NCI-H2029 (cell line): ENCODE measurements around the gene SORT1.
"Not testable (repeated sequence)": the region's sequence is repeated elsewhere in the genome, so short reads cannot be mapped to it uniquely, and the experiment has no call there.

ENCODE experiments used
- DNase-seq: peaks from one replicate; lab custom pipeline; 2025; lab: John Stamatoyannopoulos, UW

The SORT1 gene

DNA sequence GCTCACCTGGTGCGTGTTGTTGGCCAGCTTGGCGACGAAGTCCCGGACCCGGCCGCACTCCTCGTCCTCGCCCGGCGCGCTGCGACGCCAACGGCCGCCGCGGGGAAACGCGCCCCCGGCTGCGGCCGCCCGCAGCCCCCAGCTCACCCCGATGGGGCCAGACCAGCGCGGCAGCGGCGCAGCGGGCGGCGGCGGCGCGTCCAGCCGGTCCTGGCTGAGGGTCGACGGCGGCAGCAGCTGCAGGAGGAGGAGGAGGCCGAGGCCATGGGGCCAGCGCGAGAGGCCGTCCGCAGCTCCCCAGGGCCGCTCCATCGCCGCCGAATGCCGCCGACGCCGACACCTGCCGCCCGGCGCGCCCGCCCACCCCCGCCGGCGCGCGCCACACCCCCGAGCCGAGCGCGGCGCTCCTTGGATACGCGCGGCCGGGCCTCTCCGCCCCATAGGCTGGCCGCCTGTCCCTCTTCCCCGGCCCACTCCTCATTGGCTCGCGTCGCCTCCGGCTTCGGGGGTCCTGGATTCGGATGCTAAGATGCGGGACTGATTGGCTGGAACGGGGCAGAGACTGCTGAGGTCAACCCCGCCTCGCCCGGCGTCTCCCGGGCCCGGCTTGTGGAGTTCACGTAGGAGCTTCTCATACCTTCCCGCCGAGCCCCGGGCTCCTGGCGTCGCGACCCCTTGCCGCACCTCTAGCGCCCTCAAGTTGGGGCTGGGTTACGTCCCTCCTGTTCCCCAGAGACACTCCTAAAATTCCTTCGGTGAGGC lies at the start of gene SORT1:
SORT1 (minus strand) TSS at position 338 of the 762 bp plus-strand sequence; CDS start at position 312, 26 bp downstream.
- DNase-seq = peak; percentile 68

DNA sequence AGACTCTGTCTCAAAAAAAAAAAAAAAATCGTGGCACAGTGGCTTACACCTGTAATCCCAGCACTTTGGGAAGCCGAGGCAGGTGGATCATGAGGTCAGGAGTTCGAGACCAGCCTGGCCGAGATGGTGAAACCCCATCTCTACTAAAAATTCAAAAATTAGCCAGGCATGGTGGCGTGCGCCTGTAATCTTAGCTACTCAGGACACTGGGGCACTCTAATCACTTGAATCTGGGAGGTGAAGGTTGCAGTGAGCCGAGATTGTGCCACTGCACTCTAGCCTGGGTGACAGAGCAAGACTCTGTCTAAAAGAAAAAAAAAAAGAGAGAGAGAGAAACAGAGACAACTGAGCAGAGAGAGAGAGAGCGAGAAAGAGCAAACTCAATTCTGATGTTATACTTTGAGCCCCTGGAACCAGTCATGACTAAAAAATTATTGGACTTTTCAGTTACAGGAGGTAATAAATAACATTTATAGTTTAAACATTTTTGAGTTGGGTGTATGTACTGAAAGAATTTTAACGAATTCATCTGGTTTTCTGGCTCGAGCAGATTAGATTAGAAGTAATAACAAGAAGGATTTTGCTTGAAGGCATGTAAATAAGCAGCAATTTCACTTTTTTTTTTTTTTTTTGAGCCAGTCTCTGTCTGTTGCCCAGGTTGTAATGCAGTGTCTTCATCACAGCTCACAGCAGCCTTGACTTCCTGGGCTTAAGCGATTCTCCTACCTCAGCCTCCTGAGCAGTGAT lies 48.4 kb upstream of the SORT1 start:
- not testable (repeated sequence) for DNase-seq

DNA sequence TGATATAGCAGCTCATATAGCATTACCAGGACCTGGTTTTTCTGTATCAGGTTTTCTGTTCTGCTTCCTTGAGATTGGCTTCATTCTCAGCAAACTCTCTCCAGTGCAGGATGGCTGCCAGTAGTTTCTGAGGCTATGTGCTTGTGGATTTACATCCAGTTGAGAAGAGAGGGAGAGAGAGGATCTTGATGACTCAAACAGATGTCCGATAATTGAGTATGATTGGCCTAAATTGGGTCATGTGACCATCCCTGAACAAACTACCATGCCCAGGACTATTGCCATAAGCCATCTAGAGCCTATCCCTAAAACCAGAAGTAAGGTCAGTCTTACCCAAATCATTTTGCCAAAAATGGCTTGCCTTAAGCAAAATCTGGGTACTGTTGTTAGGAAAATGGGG lies 46.6 kb upstream of the SORT1 start:
- no peak for DNase-seq

DNA sequence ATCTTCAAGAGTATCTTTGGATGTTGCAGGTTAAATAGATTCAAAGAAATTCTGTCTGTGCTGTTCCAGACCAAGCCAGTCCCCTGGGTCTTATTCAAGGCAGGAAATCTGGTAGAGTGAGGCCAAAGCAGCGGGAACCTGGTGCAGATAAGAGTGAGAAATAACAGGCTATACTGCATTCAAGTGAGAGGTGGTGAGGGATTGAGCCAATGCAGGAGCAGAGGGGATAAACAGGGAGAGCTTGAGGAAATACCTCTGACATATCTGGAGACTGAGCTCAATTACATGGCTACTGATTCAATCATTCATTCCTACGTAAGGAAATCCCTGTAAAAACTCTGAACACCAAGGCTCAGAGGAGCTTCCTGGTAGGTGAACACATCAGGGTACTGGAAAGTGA lies 45.8 kb upstream of the SORT1 start:
- DNase-seq = no peak

DNA sequence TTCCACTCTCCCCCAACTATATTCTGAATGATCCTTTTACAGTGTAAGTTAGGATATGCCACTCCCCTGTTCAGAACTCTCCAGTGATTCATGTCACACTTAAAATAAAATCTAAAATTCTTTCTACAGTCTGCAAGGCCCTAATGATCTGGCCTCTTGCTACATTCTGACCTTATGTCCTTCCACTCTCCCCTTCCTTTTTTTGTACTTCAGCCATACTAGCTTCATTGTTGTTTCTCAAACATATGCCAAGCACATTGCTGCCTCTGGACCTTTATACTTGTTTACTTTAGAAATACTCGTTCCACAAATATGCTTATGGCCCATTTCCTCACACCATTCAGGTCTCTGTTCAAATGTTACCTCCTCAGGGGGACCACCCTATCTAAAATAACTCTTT lies 43.4 kb upstream of the SORT1 start:
- no peak for DNase-seq

DNA sequence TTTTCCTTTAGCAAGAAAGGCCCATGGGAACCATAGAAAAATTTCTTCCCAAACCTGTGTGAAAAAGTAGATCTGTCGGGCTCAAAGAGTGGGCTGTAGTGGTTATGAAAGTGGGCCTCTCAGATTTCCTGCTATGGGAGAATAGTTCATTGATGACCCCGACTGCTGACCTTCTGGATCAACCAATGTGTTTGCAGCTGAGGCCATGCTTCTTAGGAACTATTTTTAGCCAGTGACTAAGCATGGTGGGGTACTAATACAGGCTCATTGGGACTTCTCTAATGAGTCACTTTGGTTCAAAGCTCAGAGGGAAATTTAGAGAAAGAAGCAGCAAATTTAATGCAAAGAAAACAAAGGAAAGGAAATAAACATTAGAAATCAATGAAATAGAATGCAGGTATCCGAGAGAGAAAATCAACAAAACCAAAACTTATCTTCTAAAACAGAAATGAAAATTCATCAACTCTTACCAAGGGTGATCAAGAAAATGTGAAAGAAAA lies 41.1 kb upstream of the SORT1 start:
- DNase-seq = no peak

DNA sequence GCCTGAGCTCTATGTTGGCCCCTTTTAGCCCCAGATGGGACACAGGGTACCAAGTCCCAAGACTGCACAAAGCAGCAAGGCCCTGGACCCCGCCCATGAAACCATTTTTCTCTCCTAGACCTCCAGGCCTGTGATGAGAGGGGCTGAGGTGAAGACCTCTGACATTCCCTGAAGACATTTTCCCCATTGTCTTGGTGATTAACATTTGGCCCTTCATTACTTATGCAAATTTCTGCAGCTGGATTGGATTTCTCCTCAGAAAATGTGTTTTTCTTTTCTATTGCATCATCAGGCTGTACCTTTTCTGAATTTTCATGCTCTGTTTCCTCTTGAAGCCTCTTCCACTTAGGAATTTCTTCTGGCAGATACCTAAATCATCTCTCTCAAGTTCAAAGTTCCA lies 36.8 kb upstream of the SORT1 start:
- no peak for DNase-seq

DNA sequence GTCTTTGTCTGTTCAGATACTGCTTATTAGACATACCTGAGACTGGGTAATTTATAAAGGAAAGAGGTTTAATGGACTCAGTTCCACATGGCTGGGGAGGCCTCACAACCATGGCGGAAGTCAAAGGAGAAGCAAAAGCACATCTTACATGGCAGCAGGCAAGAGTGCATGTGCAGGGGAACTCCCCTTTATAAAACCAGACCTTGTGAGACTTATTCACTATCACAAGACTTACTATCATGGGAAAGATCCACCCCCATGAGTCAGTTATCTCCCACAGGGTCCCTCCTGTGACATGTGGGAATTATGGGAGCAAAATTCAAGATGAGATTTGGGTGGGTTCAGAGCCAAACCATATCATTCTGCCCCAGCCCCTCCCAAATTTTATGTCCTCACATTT lies 35.6 kb upstream of the SORT1 start:
- no peak for DNase-seq

DNA sequence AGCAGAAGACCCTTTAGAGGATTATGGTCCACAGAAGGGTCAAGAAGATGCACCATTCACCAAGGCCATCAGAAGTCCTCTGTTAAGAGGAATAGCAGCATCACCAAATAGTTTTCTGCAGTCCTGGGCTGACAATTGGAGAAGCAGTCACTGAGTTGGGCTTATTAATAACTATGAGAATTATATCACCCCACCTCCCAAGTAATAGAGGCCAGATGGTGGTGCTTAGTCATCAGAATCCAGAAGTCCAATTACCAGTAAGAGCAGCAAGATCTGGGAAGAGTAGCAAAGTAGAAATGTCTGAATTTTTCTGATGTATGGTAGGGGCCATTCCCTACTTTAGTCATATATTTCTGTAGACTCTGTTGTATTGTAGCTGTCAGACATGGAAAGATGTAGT lies 34.6 kb upstream of the SORT1 start:
- no peak for DNase-seq

DNA sequence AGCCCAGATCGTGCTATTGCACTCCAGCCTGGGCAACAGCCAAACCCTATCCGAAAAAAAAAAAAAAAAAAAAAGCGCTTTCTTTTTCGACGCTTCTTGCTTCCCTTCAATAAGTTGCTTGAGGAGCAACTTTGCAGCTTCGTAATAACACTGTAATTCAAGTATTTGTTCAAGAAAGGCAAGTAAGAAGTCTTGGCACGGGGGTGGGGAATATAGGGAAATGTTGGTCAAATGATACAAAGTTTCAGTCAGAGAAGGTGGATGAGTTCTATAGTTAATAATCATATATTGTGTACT lies 29.4 kb upstream of the SORT1 start:
- no peak for DNase-seq

DNA sequence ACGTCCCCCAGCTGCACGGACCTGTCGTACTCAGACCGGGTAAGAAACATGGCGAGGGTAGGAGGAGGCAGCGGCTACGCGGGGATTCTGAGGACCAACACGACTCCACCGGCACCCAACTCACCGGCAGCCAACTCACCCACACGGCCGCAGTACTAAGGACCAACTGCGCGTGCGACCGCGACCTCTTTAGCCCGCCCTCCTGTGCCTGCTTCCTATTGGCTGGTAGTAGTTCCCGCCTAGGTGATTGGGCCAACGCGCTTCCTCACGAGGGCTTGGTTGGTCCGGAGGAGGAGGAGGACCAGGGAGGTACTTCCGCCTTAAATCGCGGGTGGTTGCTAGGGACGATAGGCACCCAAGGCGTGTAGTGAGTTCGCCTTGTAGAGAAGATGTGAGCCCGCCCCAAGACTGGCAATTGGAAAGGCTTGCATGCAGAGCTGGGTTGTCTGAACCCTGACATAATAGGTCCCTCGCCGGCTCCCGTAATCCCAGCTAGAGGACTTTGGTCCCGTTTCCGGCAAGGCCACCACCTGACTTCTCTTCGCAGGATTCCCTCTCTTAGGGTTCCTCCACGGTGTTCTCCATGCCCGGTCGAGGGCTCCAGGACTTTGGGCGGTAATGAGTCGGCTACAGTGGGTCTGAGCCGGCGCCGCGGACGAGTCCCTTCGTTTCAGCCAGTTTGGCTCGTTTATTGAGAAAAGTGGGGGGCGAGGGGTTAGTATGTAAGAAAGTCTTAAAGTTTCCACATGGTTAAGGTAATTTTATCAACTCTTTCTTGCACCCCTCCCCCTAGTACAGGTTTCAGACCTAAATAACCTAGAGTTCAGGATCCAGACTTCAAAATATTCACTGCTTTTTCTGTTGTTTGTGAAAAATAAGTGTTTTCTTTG lies 28.8 kb upstream of the SORT1 start, which contains the start of gene PSMA5:
PSMA5 (minus strand) TSS at position 168 of the 890 bp plus-strand sequence; CDS start at position 50, 118 bp downstream.
- DNase-seq = peak; percentile 96

DNA sequence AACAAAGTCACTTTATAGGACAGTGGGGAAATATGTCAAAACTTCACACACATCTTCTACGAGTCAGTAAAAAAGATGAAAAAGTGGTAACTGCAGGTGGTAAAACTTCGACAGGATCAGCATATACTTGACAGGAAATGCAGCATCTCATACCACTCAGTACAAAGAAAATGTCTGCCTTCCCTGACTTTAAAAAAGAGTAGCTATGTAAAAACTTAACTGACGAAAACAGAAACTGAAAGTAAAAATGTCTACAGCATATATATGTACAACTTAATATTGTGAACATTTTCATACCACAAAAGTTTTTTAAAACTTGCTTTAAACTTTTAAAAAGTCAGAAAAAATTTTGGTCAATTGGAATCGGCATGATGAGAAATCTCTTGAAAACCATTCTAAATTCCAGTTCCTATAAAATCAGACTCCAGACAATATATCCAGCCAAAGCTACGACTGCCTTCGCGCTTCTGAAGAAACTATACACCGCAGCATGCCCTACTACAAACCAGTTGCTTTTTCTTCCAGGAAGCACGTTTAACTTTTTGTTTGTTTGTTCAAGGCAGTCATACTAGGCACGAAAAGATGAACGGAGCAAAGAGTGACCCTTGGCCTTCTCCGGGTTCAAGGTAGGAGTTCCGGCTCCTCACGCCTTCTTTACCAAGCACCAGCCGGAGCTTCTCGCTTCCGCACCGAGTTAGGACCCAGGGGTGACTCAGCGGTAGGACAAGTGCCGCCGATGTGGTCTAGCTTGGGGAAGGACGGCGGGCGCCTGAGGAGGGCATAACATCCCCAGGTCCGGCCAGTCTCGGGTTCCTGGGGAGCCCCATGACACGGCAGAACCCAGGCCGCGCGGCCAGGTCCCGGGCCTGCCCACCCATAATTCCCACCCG lies 27.9 kb upstream of the SORT1 start:
- peak; percentile 17 for DNase-seq

DNA sequence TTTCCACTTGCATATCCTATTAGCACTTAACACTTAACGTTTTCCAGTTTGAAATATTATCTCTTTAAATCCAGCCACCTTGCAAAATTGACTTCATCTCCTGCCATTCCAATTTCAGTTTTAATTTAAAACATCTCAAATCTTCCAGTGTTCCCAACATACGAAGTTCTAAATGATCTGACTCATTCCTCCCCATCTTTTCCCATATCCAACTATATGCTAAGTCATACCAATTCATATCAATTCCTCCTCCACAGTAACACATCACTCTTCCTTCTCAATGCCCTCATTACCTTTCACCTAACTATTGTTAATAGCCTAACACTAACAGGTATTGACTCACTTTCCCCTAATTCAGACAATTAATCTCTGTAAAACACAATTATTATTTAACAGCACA lies 25.8 kb upstream of the SORT1 start:
- DNase-seq = no peak

DNA sequence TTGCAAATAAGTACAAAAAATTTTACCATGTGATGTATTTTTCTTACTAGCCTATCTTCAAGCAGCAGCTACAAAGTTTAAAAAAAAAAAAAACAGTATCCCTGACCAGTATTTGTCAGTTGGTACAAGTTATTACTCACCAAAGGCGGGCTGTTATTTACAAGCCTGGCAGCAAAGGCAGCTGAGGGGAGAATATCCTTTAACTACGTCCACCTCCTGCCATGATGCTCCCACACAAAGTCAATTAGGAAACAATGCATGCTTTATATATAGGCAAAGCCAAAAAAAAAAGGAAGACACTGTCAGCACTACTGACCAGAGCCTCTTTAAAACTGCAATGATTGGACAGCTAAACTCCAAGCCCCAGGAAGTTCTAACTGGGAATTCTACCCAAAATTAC lies 14.8 kb upstream of the SORT1 start:
- DNase-seq = no peak

DNA sequence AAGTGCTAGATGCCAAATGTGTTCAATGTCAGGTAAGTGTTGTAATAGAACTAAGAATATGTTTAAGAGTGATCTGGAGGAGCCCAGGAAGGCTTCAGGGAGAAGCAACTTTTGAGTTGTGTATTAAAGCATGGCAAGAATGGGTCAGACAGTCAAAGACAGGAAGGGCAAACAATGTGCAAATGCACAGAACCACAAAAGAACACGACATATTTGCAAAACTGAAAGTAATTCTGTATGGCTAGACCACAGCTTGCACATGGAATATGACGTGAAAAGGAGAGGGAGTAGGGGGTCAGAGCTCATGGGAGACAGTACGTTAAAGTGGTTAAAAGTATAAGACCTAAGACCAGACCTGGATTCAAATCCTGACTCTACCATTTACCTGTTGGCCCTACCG lies 7.1 kb upstream of the SORT1 start:
- no peak for DNase-seq

DNA sequence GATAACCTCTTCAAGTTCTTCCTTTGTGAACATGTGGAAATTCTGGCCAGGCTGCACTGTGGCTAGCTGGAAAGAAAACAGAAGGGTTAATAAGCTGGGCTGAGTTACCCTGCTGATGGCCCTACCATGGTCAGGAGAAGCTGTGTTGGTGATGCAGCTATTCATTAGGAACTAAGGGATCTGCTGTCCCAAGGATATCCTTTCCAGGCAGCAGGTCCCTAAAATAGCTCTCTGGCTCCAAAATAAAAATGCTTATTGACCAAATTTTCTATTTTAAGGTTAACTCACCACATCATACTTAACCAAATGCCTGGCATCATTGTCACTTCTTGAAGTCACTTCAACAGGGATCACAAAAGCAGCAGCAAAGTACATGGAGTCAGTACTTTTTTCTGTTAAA lies 4.3 kb upstream of the SORT1 start:
- DNase-seq = no peak

DNA sequence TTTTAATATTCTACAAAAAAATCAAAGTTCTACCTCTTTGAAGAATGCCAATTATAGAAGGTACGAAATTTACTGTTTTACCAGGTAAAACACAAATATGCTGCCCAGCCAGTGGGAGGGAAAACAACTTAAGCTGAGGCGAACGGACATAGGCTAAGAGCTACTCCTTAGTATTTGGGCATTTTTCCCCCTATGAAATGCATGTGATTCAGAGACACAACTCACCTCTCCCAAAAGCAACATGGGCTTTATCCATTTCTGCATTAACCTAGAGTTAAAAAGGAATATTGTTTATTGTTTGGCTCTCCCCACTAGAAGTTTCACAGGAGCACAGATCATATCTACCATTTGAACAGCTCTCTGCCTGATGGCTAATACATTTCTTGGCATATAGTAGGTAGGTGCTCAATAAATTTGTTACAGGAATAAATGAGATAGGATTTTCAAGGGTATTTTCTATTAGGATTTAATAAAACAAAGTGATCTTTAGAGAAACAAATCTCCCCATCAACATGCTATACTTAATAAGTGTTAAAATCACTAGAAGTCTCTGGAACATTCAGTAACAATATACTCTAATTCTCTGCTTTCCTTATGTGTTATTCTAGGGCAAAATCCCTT lies 2.4 kb upstream of the SORT1 start:
- DNase-seq = no peak

DNA sequence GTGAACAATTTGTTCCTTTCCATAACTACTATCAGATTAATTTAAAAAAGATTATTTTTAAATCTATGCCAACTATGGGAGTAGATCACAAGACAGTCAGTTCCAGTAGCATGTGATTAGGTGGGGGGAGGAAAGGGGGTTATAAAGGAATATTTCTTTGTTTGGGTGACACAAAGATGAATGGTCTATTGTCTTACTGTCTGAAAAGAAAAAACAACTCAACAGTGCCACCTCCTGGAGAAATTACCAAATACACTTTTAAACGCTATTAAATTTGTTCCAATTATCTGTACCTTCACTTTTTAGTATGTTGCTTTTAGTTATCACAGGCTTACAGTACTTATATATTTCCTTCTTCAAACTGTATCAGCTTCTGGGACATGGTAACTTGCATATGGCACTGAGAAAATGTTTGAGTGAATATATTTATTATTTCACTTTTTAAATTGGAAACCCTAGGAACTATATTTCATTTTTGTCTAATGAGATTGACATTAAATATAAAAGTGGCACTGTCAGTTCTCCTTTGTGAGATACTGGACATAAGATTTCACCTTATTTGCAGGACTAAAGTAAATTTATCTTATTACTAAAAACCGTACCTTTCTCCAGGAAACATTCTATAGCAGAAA lies 1.7 kb upstream of the SORT1 start:
- DNase-seq = peak; percentile 46

DNA sequence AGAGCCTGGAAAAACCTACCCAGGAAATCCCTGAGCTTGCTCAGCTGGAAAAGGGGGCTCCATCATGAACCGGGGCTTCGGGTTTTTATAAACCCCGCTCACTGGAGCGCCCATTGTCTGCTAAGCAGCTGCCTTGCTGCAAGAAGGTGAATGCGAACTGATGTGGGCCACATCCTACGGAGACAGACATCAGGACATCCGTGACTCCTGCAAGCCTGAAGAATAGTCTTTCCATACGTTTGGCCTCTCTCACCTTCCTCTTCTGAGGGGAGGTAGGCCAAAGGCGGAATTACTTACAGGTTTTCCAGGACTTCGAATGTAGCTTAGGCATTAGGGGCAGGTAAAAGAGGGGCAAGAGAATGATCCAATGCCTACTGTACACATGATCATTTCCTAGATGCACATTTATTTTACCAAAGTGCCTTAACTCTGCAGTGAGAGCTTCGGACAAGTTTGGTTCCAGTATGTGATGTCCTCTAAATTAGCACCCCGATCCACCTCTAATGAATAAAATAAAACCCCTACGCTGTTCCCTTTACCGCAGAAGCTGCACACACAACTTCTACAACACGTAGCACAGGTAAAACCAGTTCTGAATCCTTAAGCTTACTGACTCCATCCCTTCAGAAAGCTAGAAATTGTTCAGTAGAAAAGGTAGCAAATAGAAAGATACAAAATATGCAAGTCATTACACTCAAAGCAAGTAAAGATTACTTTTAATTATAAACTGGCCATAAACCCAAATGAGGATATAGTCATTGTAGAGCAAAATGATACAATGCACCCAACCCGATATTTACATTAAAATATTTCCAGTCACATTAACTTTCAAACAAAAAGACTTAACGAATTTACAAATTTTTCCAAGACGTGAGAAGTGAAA lies 866 bp upstream of the SORT1 start:
- DNase-seq = no peak
